Medulla oblongata (tissue), 1 donor: ENCODE data around the gene FNDC10.
"Not testable (repeated sequence)": the region's sequence is repeated elsewhere in the genome, so short reads cannot be mapped to it uniquely, and the experiment has no call there.

ENCODE experiments used
- DNase-seq: peaks from one replicate; pipeline ENCODE4 v3.0.0-alpha.2; 2015; ENCODE audit errors: extremely low spot score

Gene FNDC10

DNA sequence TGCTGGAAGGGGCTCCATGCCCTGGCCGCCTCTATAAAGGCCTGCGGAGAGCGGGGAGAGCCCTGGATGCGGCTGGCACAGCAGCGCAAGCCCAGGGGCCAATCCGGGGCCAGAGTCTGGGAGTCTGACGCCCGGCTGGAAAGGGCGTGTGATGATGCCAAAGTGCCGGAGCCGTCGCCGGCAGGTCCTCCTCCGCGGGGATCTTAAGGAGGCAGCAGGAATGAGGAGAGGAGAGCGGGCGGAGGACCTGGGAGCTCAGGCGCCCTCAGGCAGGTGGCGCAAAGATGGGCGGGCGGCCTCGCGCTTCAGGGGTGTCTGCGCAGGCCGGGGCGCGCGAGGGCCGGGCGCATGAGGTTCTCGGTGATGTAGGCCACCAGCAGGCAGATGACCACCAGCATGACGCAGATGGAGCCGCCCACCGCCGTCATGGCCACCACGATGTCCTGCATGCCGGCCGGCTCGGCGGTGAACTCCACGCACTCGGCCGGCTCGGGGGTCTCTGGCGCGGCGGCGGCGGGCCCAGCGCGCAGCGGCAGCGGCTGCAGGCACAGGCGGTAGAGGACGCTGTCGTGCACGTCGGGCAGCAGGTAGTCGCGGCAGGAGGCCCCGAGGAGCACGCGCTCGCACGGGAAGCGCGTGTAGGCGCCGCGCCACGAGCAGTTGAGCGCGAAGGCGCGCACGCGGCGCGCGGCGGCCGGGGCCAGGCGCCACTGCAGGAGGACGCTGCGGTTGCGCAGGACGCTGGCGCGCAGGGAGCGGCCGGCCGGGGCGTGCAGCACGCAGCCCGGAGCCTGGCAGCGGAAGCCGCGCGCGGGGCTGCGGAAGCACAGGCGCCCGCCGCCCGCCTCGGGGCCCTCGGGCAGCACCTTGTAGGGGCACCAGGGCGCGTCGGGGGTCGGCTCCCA is 653 bp downstream of the FNDC10 start:
- DNase-seq = no peak

DNA sequence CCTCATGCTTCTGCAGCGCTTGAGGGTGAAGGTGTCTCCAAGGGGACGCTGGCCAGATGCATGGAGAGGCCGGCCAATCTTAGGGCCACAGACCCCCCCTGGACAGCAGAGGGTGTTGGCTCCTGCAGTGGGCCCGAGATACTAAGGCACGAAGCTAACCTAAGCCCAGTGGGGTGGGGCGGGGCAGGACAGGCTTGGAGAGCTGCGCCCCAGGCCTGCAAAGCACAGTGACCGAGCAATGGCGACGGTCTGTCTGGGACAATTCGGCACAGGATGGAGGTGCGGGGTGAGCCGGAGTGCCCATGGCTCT is 1.3 kb downstream of the FNDC10 start:
- no peak for DNase-seq

DNA sequence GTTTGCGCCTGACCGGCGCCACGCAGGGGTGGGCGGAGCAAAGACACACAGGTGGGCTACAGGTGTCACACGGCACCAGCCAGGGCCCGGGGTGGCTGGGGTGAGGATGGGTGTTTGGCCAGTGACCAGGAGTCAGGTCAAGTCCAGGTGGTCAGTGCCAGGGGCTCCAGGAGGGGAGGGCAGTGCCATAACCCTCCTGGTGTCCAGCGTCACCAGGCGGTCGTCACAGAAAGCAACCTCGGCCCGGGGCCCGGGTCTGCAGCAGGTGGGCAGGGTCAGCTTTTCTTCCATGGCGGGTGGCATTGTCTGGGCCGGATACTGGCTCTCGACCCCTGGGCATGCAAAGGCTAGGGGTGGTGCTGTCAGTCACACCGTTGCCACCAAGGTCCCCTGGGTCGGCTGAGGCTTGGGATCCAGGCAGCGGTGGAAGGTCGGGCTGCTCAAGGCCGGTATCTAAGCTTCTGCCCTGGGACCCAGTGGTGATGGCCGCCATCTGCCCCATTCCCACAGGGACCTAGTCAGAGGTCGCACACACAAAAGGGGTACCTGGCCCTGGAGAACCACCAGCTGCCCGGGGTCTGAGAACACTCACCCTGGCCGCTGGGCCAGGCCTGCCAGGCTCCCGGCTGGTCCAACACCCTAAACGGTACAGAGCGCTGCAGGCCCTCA is 1.8 kb downstream of the FNDC10 start:
- DNase-seq = no peak

DNA sequence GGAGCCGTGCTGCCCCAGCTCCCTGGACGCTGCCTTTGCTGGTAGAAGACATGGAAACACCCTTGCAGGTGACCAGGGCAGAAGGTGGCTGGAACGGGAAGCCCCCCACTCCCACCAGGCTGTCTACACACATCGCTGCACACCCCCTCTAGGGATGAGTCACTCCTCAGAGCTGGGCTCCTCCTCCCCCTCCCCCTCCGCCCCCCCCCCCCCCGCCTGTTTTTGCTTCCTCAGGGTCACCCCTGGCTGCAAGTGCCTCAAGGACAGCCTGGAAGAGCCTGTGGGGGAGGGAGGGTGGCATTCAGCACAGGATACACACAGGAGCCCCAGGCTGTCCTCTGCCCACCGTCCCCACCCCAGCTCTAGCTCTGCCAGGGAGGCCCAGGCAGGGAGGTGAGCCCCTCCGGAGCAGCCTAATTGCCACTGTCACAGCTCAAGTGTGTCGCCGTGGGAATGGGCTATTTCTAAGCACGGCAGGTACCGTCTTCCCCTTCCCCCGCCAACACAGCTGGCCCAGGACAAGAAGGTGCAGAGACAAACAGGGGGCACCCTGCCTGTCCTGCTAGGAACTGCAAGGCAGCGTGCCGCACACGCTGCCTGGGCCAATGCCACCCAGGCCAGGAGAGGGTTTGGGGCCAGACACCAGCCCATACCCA is 2.5 kb downstream of the FNDC10 start:
- no peak for DNase-seq

DNA sequence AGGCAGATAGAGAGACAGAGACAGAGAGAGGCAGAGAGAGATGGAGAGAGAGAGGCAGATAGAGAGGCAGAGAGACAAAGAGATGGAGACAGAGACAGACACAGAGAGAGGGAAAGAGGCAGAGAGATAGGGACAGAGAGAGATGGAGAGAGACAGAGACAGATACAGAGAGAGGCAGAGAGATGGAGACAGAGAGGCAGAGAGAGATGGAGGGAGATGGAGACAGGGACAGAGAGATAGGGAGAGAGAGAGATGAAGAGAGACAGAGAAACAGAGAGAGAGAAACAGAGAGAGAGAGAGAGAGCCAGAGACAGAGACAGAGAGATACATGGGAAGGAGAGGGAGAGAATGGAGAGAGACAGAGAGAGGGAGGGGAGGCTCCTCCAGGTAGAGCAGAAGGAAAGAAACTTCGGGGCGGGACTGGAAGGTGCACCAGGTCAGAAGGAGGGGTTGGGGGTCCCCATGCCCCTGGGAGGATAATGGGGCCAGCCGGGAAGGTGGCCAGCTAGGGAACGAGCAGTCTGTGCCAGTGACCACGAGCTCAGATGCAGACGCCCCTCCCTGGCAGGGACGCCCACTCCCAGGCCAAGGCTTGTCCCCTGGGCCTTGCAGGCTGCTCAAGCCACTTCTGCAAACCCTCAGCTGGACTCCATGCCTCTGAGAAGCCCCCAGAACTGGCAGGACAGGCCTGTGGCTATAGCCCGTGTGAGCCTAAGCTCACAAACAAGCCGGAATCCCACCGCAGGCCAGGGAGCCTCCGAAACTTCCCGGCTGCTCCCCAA is 3.3 kb downstream of the FNDC10 start:
- no peak for DNase-seq

DNA sequence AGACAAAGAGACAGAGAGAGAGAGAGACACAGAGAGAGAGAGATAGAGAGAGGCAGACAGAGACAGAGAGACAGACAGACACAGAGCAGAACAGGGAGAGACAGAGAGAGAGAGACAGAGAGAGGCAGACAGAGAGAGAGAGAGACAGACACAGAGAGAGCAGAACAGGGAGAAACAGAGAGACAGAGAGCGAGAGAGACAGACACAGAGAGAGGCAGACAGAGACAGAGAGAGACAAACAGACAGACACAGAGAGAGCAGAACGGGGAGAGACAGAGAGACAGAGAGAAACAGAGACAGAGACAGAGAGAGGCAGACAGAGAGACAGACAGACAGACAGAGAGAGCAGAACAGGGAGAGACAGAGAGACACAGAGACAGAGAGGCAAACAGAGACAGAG is 4.6 kb downstream of the FNDC10 start:
- not testable (repeated sequence) for DNase-seq

DNA sequence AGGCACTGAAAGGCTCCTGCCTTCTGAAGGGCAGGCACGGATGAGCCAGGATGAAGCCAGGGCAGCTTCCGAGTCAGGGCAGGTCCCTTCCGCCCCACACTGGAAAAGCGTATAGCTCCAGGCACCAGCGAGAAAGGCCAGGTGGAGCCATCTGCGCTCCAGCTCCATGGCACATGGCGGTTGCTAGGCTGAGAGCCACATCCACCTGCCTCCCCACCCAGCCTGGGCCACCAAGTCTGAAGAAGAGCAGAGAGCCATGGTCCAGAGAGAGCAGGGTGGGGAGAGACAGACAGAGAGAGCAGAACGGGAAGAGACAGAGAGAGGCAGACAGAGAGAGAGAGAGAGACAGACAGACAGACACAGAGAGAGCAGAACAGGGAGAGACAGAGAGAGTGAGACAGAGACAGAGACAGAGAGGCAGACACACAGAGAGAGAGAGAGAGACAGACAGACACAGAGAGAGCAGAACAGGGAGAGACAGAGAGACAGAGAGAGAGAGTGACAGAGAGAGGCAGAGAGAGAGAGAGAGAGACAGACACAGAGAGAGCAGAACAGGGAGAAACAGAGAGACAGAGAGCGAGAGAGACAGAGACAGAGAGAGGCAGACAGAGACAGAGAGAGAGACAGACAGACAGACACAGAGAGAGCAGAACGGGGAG is 5.2 kb downstream of the FNDC10 start:
- no peak for DNase-seq

DNA sequence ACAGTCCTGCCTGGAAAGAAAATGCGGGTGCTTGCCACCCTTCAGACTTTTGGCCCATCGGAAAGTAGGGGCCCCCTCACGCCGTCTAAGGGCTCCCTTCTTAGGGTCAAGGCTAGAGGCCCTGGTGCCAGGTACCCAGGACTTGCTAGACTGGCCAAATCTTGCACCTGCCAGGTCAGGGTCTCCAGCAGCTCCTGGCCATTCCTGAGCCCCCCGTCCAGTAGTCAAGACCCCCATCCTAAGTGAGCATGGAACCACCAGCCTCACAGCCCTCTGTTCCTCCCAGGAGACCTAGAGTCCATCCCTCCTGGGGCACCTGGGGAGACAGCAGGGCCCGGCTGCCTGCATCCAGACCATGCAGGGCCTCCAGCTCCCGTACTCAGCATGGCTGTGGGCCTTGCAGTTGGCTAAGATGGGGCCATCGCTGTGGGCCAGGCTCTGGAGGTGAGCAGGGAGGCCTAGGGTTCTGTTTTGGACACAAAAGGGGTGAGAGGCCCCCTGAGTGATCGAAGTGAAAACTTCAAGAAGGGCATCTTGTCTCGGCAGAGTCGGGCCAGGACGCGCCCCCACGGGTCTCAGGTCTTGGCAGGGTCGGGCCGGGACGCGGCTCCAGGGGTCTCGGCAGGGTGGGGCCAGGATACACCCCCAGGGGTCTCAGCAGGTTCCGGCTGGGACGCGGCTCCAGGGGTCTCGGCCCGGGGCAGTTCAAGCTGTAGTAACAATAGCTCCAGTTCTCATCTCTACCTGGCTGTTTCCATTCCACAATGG is 5.9 kb downstream of the FNDC10 start:
- no peak for DNase-seq

DNA sequence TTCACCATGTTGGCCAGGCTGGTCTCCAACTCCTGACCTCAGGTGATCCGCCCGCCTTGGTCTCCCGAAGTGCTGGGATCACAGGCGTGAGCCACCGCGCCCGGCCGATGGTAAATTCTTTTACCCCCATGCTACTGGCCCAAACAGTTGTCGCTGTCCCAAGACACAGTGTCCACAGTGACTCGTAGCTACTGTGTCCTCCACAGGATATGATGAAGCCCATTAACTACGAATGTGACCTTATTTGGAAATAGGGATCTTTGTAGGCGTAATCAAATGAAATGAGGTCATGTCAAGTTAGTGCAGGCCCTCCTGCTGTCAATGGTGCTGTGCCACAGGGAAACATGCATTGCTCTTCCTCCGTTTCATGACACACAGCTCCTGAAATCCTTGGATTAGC is 8.5 kb downstream of the FNDC10 start:
- no peak for DNase-seq

DNA sequence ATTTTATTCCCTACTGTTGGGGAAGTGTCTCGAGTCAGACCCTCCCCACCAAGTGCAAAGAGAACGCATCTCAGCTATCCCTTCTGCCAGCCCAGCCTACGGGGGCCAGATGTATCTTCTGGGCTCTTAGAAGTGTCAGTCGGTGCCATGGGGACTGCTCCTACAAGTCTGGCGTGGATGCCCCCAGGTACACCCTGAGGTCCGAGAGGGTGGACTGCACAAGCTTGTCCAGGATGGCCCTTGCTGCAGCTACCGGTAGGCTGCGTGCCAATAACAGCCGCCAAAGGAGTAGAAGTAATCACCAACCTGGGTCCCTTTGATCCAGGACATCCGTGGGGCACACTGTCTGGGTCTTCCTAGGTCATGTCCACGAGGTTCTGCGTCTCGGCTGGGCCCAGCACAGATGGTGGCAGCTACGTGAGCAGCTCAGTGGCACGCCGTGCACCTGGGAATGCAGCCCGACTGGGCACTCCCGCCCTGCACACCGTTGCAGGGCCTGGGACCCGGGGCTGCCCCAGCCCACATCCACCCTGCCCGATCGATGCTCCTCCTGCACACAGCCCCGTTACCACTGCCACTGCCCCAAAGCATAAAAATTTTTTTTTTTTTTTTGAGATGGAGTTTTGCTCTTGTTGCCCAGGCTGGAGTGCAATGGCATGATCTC is 16.5 kb downstream of the FNDC10 start:
- no peak for DNase-seq

DNA sequence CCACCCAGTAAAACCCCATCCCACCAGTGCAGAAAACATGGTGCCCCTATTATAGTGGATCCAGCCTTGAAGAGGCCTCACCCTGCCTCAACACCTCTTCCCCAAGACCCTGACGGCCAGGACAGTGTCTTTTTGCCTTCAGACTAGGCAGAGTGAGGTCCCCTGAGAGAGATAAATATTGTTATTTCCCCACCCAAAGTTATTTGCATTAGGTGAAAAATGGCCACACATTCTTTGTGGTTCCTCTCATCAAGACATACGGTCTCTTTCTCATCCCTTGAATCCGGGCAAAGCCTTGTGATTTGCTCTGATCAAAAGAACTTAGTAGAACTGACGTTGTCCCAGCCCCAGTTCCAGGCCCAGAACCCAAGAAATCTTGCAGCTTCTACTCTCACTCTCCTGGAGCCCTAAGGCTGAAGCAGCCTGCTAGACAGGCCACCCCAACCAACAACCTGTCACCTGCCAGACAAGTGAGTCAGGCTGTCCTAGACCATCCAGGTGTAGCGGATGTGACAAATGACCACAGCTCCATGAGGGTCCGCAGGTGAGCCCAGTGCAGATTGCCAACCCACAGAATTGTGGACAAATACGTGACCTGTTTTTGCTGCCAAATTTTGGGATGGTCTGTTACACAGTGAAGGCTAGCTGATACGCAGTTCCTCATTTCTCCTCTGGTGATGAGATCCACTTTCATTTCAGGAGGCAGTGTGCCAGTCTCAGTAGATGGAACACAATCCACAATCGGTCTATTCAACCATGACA is 17.2 kb downstream of the FNDC10 start:
- no peak for DNase-seq

DNA sequence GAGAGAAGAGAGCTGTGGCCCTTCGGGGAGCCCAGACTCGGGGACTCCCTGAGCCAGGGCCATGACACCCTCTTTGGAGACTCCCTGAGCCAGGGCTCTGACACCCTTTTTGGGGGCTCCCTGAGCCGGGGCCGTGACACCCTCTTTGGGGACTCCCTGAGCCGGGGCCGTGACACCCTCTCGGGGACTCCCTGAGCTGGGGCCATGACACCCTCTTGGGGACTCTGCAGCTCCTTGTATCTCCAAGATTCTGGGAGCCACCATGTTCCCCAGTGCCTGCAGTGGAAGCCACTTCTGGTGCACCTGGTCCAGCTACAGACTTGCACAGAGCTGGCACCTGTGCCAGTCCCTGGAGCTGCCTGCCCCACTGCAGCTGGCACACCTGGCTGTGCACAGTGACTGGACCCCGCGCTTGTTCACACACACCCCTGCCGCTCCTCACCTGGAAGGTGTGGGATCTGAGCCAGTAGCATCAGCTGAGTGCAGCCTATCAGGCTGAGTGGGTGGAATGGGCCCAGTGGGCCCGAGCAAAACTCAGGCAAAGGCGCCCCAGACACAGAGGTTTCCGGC is 21.5 kb downstream of the FNDC10 start:
- no peak for DNase-seq

DNA sequence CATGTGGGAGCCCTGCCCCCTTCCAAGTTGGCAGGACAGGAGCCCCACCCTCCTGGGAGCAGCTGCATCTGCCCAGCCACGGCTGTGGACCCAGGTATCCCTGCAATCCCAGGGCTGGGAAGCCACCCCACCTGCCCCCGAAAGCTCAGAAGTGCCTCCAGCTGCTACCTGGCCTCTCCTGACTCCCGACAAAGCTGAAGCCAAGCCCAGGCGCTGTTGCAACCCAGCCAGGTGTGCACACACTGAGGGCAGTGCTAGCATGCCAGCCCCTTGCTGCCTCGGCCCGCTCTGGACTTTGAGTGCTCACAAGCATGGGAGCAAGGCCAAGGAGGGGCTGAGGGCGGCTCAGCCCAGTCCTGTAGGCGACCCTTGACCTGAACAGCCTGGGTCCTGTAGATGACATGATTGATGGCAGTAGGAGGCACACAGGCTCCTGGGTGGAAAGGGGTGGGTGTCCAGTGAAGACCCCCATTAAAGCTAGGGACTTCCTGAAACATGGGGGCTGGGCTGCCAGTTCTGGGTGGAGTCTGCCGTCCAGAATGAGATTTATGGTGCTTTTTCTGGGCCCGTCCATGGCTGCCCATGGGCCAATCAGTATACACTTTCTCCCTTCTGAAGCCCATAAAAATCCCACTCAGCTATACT is 22.4 kb downstream of the FNDC10 start:
- no peak for DNase-seq

DNA sequence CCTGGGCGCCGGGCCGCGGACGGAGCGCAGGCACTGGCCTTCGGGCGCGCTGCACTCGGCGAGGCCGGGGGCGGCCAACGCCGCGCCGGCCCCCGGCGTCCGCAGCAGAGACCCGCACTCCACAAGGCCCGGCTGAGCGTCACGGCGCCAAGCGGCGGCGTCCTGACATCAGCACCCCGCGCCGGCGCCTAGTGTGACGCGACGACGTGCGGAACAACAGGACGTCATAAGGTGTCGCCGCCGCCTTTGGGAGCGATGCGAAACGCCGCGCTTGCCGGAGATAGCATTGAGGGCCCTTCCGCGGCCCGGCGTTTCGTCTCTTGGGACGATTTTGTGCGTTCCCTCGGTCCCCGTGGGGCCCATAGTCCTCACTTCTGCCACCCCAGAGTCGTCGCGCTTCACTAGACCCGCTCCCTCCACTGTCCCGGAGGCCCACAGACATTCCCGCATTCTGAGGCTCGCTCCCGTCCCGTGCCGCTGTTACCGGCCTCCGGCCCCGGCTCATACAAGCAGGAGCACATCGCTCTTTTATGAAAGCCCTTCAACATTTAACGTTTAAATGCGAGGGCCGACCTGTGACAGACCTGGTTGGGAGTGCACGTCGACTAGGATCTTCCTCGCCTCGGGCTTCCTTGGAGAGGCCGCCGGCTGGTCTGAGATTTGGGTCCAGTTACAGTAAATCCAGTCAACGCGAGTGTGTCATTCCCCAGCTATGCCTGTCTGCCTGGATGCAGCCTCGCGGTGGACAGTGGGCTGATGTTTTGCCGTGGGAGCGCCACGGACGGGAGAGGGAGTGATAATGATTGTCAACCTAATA is 25.0 kb downstream of the FNDC10 start, which contains the start of gene SSU72:
Gene SSU72, minus strand, starts transcription at position 143 of the 817 bp plus-strand sequence. CDS start 306 bp downstream, outside the sequence.
- peak; percentile 87 for DNase-seq

DNA sequence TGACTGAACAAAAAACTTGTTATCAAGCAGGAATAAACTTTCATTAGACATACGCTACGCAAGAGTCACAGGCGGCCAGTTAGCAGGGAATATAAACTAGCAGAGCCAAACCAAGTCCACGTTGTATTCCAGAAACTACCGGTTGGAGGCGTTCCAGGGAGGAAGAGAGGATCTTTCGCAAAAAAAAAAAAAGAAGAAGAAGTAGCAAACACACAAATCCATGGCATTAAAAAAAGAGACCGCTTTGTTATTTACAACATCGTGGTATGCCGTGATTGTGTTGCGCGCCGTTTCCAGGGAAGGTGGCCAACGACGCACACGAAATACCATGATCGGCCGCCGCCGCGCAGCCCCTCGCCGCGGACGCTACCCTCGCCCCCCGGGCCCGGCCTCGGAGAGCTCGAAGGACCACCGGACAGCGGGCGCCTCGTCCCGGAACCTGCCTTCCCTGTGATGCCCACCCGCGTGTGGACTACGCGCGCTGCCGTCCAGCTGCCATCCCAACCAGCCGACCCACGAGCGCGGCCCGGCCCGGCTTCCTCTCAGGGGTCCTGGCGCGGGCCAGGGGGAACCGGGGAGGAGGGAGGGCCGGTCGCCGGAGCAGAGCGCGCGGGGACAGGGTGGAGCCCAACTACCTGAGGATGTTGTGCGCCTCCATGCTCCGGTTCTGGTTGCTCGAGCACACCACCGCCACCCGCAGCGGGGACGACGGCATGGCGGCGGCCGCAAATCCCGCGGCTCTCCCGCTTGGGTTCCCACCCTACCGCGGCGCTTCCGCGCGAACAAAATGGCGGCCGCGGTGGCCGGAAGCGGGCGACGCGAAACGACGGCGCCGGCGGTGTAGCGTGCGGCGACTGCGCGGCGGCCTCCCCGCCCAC is 25.9 kb downstream of the FNDC10 start:
- DNase-seq = peak; percentile 68

DNA sequence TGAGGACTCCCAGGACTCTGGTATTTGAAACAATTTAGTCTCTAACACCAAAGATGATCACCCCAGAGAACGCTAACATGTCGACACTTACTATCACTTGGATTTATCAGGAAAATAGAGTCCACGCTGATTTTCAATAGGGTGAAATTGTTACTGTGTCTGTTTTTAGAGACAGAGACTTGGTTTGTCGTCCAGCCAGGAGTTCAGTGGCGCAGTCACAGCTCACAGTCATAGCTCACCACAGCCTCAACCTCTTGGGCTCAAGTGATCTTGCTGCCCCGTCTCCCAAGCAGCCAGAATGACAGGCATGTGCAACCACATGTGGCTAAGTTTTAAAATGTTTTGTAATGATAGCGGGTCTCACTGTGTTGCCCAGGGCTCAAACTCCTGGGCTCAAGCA is 30.6 kb downstream of the FNDC10 start:
- no peak for DNase-seq

DNA sequence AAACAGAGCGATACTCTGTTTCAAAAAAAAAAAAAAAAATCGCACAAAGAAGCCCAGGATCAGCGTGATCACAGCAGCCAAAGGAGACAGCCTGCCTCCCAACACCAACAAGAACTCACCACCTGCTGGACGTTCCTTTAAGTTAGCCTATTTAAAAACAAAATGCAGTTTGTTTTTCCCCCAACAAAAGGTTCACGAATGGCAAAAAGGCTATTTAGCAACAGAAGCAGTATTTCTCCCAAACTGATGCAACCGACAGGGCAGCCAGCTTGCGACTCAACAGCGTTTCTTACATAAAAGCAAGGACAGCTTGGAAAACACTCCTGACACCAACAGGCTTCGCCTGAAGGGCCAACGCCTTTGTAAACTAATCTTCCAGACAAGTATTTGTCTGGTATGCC is 32.0 kb downstream of the FNDC10 start:
- peak; percentile 41 for DNase-seq
